H54 (cell line): ENCODE data around the gene GAS2.
"Not testable (repeated sequence)": the region's sequence is repeated elsewhere in the genome, so short reads cannot be mapped to it uniquely, and the experiment has no call there.

ENCODE experiments used
- DNase-seq: peaks from one replicate; pipeline ENCODE4 v3.0.0; 2011; ENCODE audit warnings: low spot score, mixed read lengths; ENCODE audit not compliant: insufficient read length
- FAIRE-seq: peaks from 3 replicates; lab custom pipeline; 2011; peaks lifted over from hg19 to GRCh38; lab: Jason Lieb, UNC
- POLR2A ChIP-seq: IDR thresholded peaks from 2 replicates; pipeline ENCODE4 v1.6.1; 2011; ENCODE audit warnings: low read depth, mild to moderate bottlenecking, low read length

GAS2 gene

DNA sequence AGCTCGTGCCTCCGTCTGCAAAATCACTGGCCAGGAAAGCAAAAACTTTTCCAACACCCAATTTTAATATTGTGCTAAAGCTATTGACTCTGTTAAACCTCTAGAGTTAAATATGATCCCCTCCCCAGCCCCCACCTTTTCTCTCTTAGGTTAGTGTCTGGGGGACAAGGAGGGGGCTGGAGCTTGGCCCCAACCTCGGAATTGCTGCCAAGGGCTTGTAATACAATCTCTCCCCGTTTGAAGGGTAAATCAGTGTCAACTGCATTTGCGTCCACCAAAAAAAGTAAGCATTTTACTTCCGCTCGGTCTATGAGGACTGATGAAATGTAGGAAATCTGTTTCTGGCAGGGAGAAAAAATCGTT lies at the start of gene GAS2:
Gene GAS2, plus strand, starts transcription at position 287 of the 363 bp plus-strand sequence. CDS start 8,259 bp downstream, outside the sequence.
- DNase-seq: no peak
- no peak for FAIRE-seq
- TF ChIP-seq POLR2A: no peak

GRCh38 chr11:22617868-22618267 lies 48.5 kb upstream of the GAS2 start:
- DNase-seq: no peak
- no peak for FAIRE-seq
- TF ChIP-seq POLR2A: no peak

DNA sequence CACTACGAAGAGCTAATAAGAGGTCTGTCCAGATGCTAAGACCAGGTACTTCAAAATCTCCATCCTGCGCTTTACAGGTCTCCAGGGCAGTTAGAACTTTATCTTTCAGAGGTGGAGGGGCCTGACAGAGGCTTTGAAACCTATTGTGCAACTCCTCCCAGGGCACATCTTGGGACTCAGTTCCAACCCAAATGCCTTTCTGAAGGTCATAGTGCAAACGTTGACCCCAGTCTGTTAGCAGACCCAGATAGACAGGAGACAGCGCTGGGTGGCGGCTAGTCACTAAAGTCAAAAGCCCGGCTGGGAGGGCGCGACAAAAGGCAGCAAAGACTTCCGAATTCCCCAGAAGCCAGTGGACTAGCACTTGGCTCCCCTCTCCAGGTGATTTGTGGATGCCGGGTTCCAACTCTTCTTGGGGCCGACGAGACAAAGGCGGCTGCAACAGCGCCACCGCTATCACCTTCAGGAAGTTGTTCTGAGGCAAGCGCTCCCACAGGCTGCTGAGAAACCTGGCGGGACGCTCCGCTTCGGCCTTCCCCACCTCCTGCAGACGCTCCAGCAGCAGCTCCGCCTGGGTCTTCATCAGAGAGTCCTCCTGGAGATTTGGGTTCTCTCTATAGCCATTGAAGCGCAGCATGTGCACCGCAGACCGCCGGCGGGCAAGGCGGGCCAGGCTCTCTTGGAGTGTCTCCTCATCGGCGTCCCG lies 41.5 kb upstream of the GAS2 start:
- TF ChIP-seq POLR2A: no peak

GRCh38 chr11:22625448-22626287 lies 40.7 kb upstream of the GAS2 start, which contains the start of gene FANCF:
FANCF (minus strand) TSS chr11:22625823; CDS start chr11:22625810, 13 bp downstream.
- TF ChIP-seq POLR2A: peak; percentile 26; the same call in 1 of the 2 replicates
- FAIRE-seq (peak; percentile 99), DNase-seq (peak; percentile 53)

More for the DNA sequence above, 41.5 kb upstream of the GAS2 start:
- FAIRE-seq: no peak
- DNase-seq: no peak

DNA sequence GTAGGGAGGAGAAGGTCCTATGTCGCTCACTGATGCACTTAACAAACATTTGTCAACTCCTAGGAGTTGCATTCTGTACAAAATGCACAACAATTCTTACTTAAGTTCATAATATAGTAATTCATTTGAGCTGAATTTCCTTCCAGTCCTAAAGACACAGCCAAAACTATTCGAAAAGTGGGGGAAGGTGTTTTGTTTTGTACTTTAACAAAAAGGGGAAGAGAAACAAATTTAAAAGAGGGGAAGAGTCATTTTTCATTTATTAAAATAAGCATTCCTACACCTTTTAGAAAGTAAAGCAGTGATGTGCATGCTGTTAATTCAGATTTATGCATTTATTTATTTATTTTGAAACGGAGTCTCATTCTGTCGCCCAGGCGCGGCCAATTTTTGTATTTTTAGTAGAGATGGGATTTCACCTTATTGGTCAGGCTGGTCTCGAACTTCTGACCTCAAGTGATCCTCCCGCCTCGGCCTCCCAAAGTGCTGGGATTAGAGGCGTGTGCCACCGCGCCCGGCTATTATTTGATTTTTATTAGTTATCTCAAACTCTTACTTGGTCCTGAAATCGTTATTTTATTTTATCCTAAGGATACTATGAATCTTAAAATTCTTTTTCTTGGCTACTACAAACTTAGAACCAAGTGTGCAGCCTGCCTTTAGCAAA lies 39.7 kb upstream of the GAS2 start:
- DNase-seq (no peak), FAIRE-seq (no peak)

DNA sequence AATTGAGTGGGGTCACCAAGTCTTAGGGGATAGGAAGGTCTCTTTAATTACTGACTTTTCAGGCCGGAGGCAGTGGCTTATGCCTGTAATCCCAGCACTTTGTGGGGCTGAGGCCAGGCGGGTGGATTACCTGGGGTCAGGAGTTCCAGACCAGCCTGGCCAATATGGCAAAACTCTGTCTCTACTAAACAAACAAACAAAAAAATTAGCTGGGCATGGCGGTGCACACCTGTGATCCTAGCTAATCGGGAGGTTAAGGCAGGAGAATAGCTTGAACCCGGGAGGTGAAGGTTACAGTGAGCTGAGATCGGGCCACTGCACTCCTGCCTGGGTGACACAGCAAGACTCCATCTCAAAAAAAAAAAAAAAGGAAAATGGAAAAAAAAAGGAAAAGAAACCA lies 39.0 kb upstream of the GAS2 start:
- no peak for TF ChIP-seq POLR2A
- FAIRE-seq (no peak), DNase-seq (no peak)

More for the DNA sequence above, 39.7 kb upstream of the GAS2 start:
- TF ChIP-seq POLR2A: no peak

- no peak for DNase-seq
- FAIRE-seq: no peak
- no peak for TF ChIP-seq POLR2A
Measured at GRCh38 chr11:22633354-22633902, 33.0 kb upstream of the GAS2 start.

DNA sequence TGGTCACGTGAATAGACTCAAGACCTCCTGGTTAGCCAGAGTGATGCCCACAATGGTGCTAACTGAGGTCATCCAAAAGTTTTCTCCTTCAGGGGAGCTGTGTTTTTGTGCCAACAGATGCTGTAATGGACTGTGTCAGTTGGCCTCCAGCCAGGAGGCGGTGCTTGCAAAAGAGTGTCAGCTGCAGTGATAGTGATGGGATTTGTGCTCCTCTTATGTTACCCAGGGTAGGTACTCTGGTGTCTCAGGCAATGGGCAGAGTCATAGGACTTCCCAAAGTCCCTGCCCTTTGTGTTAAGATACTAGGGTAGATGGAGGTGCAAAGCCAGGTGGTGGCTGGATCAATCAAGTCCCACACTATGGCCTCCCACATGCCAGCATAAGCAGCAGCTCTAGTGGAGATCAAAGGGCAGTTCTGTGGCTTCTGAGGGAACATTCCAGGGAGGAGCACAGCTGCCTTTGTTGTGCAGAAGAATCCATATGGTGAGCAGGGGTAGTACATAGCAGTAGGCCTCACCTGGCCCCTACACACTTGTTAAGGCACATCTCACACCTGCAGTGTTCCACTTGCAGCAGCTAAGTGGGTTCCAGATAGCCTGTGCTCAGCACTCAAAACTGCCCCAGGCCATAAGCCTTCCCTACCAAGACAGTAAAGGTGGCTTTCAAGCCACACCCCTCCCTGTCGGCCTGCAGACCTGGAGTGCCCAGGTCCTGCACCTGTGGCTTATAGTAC lies 31.3 kb upstream of the GAS2 start:
- DNase-seq (no peak), FAIRE-seq (no peak)
- no peak for TF ChIP-seq POLR2A

- DNase-seq (no peak), FAIRE-seq (no peak)
- TF ChIP-seq POLR2A: no peak
Measured at GRCh38 chr11:22635689-22636088, 30.7 kb upstream of the GAS2 start.

- FAIRE-seq (no peak), DNase-seq (no peak)
- TF ChIP-seq POLR2A: no peak
Measured at GRCh38 chr11:22640862-22641261, 25.5 kb upstream of the GAS2 start.

GRCh38 chr11:22641559-22641958 lies 24.9 kb upstream of the GAS2 start:
- no peak for TF ChIP-seq POLR2A
- DNase-seq (no peak), FAIRE-seq (no peak)

DNA sequence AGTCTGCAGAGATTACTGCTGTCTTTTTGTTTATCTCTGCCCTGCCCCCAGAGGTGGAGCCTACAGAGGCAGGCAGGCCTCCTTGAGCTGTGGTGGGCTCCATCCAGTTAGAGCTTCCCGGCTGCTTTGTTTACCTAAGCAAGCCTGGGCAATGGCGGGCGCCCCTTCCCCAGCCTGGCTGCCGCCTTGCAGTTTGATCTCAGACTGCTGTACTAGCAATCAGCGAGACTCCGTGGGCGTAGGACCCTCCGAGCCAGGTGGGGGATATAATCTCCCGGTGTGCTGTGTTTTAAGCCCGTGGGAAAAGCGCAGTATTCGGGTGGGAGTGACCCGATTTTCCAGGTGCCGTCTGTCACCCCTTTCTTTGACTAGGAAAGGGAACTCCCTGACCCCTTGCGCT lies 14.1 kb upstream of the GAS2 start:
- not testable (repeated sequence) for FAIRE-seq, DNase-seq

- FAIRE-seq (no peak), DNase-seq (no peak)
- TF ChIP-seq POLR2A: no peak
Measured at GRCh38 chr11:22656130-22656529, 10.3 kb upstream of the GAS2 start.
